ENCODE measurements around the gene TEKT5.

DNA sequence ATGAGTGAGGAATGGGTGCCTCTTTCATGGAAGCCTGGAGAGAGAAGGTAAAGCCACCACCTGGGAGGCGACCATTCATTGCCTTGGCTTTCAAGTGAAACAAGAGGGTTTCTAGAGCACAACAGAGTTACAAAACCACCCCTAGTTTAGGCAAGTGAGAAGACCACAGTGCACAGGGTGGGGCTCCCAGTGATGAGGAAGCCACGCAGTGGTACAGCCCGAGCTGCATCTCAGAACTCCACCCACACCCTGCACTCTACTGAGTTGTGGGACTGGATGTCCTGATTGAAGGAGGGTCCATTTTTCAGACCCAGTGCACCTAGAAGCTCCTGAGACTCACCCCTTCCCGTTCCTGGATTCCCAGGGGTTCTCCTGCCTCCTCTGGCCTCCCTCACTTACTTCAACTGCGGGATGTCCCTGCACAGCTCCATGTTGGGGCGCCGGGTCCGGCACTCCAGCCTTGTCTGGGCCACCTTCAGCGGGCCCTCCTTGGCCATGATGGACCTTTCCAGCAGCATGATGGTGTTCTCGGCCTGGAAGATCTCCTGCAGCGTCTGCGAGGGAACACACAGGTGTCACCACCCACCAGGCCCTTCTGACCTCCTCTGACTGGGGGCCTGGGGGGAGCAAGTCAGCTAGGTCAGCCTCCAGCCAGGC is 59.2 kb downstream of the TEKT5 start:
- TF ChIP-seq, protein P1, sequence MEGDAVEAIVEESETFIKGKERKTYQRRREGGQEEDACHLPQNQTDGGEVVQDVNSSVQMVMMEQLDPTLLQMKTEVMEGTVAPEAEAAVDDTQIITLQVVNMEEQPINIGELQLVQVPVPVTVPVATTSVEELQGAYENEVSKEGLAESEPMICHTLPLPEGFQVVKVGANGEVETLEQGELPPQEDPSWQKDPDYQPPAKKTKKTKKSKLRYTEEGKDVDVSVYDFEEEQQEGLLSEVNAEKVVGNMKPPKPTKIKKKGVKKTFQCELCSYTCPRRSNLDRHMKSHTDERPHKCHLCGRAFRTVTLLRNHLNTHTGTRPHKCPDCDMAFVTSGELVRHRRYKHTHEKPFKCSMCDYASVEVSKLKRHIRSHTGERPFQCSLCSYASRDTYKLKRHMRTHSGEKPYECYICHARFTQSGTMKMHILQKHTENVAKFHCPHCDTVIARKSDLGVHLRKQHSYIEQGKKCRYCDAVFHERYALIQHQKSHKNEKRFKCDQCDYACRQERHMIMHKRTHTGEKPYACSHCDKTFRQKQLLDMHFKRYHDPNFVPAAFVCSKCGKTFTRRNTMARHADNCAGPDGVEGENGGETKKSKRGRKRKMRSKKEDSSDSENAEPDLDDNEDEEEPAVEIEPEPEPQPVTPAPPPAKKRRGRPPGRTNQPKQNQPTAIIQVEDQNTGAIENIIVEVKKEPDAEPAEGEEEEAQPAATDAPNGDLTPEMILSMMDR (IDR thresholded peaks at IDR 0.05; ENCODE audit: low read length): no peak
- TF ChIP-seq EZH2phosphoT487 (IDR thresholded peaks at IDR 0.05; ENCODE audit: low read length): no peak
